ENCODE results near the gene GRID1.
"Not testable (repeated sequence)": the region's sequence is repeated elsewhere in the genome, so short reads cannot be mapped to it uniquely, and the experiment has no call there.

Gene GRID1

GRCh38 chr10:85849315-85849714, 517.3 kb downstream of the GRID1 start:
- DNase-seq (ENCODE audit: low read depth): no peak
- H3K4me3 ChIP-seq (ENCODE audit: low read depth, low read length): no peak overlapping the region
- TF ChIP-seq CTCF (IDR thresholded peaks at IDR 0.05; ENCODE audit: control insufficient read depth, extremely low read depth, insufficient read depth): no peak

- TF ChIP-seq CTCF (IDR thresholded peaks at IDR 0.05; ENCODE audit: control insufficient read depth, extremely low read depth, insufficient read depth): no peak
- no peak for DNase-seq (ENCODE audit: low read depth)
- H3K4me3 ChIP-seq (ENCODE audit: low read depth, low read length): no peak overlapping the region
Observed at GRCh38 chr10:85848756-85849155, 517.8 kb downstream of the GRID1 start.

- no peak for DNase-seq (ENCODE audit: low read depth)
- TF ChIP-seq CTCF (IDR thresholded peaks at IDR 0.05; ENCODE audit: control insufficient read depth, extremely low read depth, insufficient read depth): no peak
- H3K4me3 ChIP-seq (ENCODE audit: low read depth, low read length): no peak overlapping the region
Observed at GRCh38 chr10:85847085-85847484, 519.5 kb downstream of the GRID1 start.

- not testable (repeated sequence) for DNase-seq (ENCODE audit: low read depth); H3K4me3 ChIP-seq (ENCODE audit: low read depth, low read length)
Observed at GRCh38 chr10:85838660-85839059, 527.9 kb downstream of the GRID1 start.

GRCh38 chr10:85832988-85833387, 533.6 kb downstream of the GRID1 start:
- no peak for DNase-seq (ENCODE audit: low read depth)
- no peak for TF ChIP-seq CTCF (IDR thresholded peaks at IDR 0.05; ENCODE audit: control insufficient read depth, extremely low read depth, insufficient read depth)
- no peak overlapping the region for H3K4me3 ChIP-seq (ENCODE audit: low read depth, low read length)

GRCh38 chr10:85831422-85831821, 535.2 kb downstream of the GRID1 start:
- no peak overlapping the region for H3K4me3 ChIP-seq (ENCODE audit: low read depth, low read length)
- no peak for TF ChIP-seq CTCF (IDR thresholded peaks at IDR 0.05; ENCODE audit: control insufficient read depth, extremely low read depth, insufficient read depth)
- no peak for DNase-seq (ENCODE audit: low read depth)

GRCh38 chr10:85826377-85826776, 540.2 kb downstream of the GRID1 start:
- no peak for TF ChIP-seq CTCF (IDR thresholded peaks at IDR 0.05; ENCODE audit: control insufficient read depth, extremely low read depth, insufficient read depth)
- no peak overlapping the region for H3K4me3 ChIP-seq (ENCODE audit: low read depth, low read length)

GRCh38 chr10:85811405-85811804, 555.2 kb downstream of the GRID1 start:
- TF ChIP-seq CTCF (IDR thresholded peaks at IDR 0.05; ENCODE audit: control insufficient read depth, extremely low read depth, insufficient read depth): no peak
- no peak overlapping the region for H3K4me3 ChIP-seq (ENCODE audit: low read depth, low read length)
- DNase-seq (ENCODE audit: low read depth): no peak

More at GRCh38 chr10:85826377-85826776, 540.2 kb downstream of the GRID1 start:
- DNase-seq (ENCODE audit: low read depth): no peak
